Activated T-helper 1 cell treated with anti-CD3 and anti-CD28 coated beads, Interleukin-2, amount 50 U/mL, for 16 hours (primary cell): Measurements from ENCODE around the gene SUCLG2.

Source experiments
- DNase-seq, 2 donors: peaks; one replicate each; pipeline ENCODE4 v3.0.0-alpha.2; 2020; ENCODE audit warnings: low read depth in 1 of 2, low spot score in 1 of 2

The SUCLG2 gene

GRCh38 chr3:67460841-67461510, 193.4 kb downstream of the SUCLG2 start:
- DNase-seq: no peak

- no peak for DNase-seq
Measured at GRCh38 chr3:67459796-67460195, 194.6 kb downstream of the SUCLG2 start.

GRCh38 chr3:67458896-67459530, 195.4 kb downstream of the SUCLG2 start:
- DNase-seq: no peak

GRCh38 chr3:67458408-67458807, 196.0 kb downstream of the SUCLG2 start:
- no peak for DNase-seq

- no peak for DNase-seq
Measured at GRCh38 chr3:67453628-67454027, 200.8 kb downstream of the SUCLG2 start.

GRCh38 chr3:67450153-67450552, 204.3 kb downstream of the SUCLG2 start:
- no peak for DNase-seq

GRCh38 chr3:67447393-67447792, 207.0 kb downstream of the SUCLG2 start:
- no peak for DNase-seq

- no peak for DNase-seq
Measured at GRCh38 chr3:67437789-67438188, 216.6 kb downstream of the SUCLG2 start.

- no peak for DNase-seq
Measured at GRCh38 chr3:67437090-67437489, 217.3 kb downstream of the SUCLG2 start.

GRCh38 chr3:67433109-67433508, 221.3 kb downstream of the SUCLG2 start:
- no peak for DNase-seq

GRCh38 chr3:67431887-67432286, 222.5 kb downstream of the SUCLG2 start:
- no peak for DNase-seq

- no peak for DNase-seq
Measured at GRCh38 chr3:67423722-67424121, 230.7 kb downstream of the SUCLG2 start.

GRCh38 chr3:67421912-67422311, 232.5 kb downstream of the SUCLG2 start:
- DNase-seq: no peak

GRCh38 chr3:67419779-67420178, 234.6 kb downstream of the SUCLG2 start:
- no peak for DNase-seq

GRCh38 chr3:67419218-67419529, 235.2 kb downstream of the SUCLG2 start:
- no peak for DNase-seq

- DNase-seq: no peak
Measured at GRCh38 chr3:67418426-67419217, 235.8 kb downstream of the SUCLG2 start.

GRCh38 chr3:67416703-67417102, 237.7 kb downstream of the SUCLG2 start:
- no peak for DNase-seq

- no peak for DNase-seq
Measured at GRCh38 chr3:67415511-67415910, 238.9 kb downstream of the SUCLG2 start.

GRCh38 chr3:67414740-67415139, 239.7 kb downstream of the SUCLG2 start:
- no peak for DNase-seq

- DNase-seq: no peak
Measured at GRCh38 chr3:67405193-67405592, 249.2 kb downstream of the SUCLG2 start.

GRCh38 chr3:67402873-67403272, 251.5 kb downstream of the SUCLG2 start:
- DNase-seq: no peak

GRCh38 chr3:67401921-67402320, 252.5 kb downstream of the SUCLG2 start:
- no peak for DNase-seq
